ENCODE measurements around the gene RNF19B. TPM values are rescaled to one million over a fixed set of nuclear protein-coding genes. Genes with fewer than 3 reads are reported as not detected.

RNF19B gene
- total and polyA plus RNA-seq, 2 of the 13 experiments (the other 11 are each of a cell fraction or from before 2014, with no cell fraction given) = 15.3 to 22.5 TPM

- ATAC-seq = no peak
- no peak for DNase-seq (ENCODE audit: low spot score)
- Histone ChIP-seq H3K36me3 (replicated peaks in 1 of 2; ENCODE audit: control insufficient read depth in 1 of 2, insufficient read depth in 2 of 2, low read length in 2 of 2) (peaks cover 0 to 13% of the 10 kb centered on the region in 2 experiments; a peak in 2 of 5 replicates), H3K27me3 (ENCODE audit: control insufficient read depth in 1 of 2, insufficient read depth in 2 of 2, low read length in 2 of 2) (no peaks in the 10 kb centered on the region), H3K4me3 (replicated peaks in 1 of 3; ENCODE audit: insufficient read depth in 1 of 3, low read depth in 2 of 3, low read length in 3 of 3) (no peak overlapping the region), H3K4me2 (ENCODE audit: low read depth, low read length) (no peak overlapping the region), H2AFZ (ENCODE audit: low read length) (no peak overlapping the region), H3K27ac (ENCODE audit: extremely low read length, insufficient read depth, low read length) (no peak overlapping the region), H3K79me2 (ENCODE audit: insufficient read depth, low read length) (no peaks in the 10 kb centered on the region), H3K9me3 (ENCODE audit: low read length) (no peaks in the 10 kb centered on the region), H3K4me1 (ENCODE audit: insufficient read depth, low read length) (peaks cover 15% of the 10 kb centered on the region; the same call in 1 of the 2 replicates), H4K20me1 (ENCODE audit: insufficient read depth, low read length) (no peaks in the 10 kb centered on the region), H3K9ac (ENCODE audit: insufficient read depth, low read depth, low read length) (no peak overlapping the region)
- in situ Hi-C loops (cut with HindIII; ENCODE audit: extremely low pct_ligation_motif_present, low pct_unique_long_range_greater_than_20kb) (no loop called here), intact Hi-C loops (cut with micrococcal nuclease; ENCODE audit: unreplicated experiment) (loop anchor here (10.0 kb wide), 1 partner anchor 51 kb away; no protein-coding TSS in a partner anchor)
- TF ChIP-seq GABPA (IDR thresholded peaks at IDR 0.05; ENCODE audit: low read depth, low read length) (no peak), GABPA (CRISPR knock-in tag; IDR thresholded peaks at IDR 0.05; ENCODE audit: low read depth) (no peak), TCF7L2 (IDR thresholded peaks at IDR 0.05; ENCODE audit: low read depth, low read length) (no peak), POGZ (CRISPR knock-in tag; IDR thresholded peaks at IDR 0.05) (no peak), ZNF761 (CRISPR knock-in tag; conservative IDR thresholded peaks at IDR 0.05) (no peak), SRF (IDR thresholded peaks at IDR 0.05; ENCODE audit: low read depth, low read length) (no peak), SRSF1 (optimal IDR thresholded peaks at IDR 0.05; ENCODE audit: low read depth, low read length) (no peak), ZNF720 (CRISPR knock-in tag; IDR thresholded peaks at IDR 0.05) (no peak), ZGPAT (CRISPR knock-in tag; IDR thresholded peaks at IDR 0.05) (no peak), CBX5 (CRISPR knock-in tag; IDR thresholded peaks at IDR 0.05; ENCODE audit: borderline replicate concordance) (no peak), AHR (CRISPR knock-in tag; IDR thresholded peaks at IDR 0.05) (no peak), SP2 (CRISPR knock-in tag; IDR thresholded peaks at IDR 0.05) (no peak), ZNF253 (CRISPR knock-in tag; IDR thresholded peaks at IDR 0.05; ENCODE audit: borderline replicate concordance) (no peak), CBX2 (IDR thresholded peaks at IDR 0.05; ENCODE audit: low read depth, low read length) (no peak), CBX2 (CRISPR knock-in tag; IDR thresholded peaks at IDR 0.05; ENCODE audit: low read depth) (no peak), ZNF543 (CRISPR knock-in tag; IDR thresholded peaks at IDR 0.05) (no peak), ELF3 (CRISPR knock-in tag; IDR thresholded peaks at IDR 0.05) (no peak), ZFX (CRISPR knock-in tag; IDR thresholded peaks at IDR 0.05; ENCODE audit: low read depth) (no peak)
- TF ChIP-seq, protein P1, sequence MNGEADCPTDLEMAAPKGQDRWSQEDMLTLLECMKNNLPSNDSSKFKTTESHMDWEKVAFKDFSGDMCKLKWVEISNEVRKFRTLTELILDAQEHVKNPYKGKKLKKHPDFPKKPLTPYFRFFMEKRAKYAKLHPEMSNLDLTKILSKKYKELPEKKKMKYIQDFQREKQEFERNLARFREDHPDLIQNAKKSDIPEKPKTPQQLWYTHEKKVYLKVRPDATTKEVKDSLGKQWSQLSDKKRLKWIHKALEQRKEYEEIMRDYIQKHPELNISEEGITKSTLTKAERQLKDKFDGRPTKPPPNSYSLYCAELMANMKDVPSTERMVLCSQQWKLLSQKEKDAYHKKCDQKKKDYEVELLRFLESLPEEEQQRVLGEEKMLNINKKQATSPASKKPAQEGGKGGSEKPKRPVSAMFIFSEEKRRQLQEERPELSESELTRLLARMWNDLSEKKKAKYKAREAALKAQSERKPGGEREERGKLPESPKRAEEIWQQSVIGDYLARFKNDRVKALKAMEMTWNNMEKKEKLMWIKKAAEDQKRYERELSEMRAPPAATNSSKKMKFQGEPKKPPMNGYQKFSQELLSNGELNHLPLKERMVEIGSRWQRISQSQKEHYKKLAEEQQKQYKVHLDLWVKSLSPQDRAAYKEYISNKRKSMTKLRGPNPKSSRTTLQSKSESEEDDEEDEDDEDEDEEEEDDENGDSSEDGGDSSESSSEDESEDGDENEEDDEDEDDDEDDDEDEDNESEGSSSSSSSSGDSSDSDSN (CRISPR knock-in tag; IDR thresholded peaks at IDR 0.05) = no peak
- TF ChIP-seq, protein P2, sequence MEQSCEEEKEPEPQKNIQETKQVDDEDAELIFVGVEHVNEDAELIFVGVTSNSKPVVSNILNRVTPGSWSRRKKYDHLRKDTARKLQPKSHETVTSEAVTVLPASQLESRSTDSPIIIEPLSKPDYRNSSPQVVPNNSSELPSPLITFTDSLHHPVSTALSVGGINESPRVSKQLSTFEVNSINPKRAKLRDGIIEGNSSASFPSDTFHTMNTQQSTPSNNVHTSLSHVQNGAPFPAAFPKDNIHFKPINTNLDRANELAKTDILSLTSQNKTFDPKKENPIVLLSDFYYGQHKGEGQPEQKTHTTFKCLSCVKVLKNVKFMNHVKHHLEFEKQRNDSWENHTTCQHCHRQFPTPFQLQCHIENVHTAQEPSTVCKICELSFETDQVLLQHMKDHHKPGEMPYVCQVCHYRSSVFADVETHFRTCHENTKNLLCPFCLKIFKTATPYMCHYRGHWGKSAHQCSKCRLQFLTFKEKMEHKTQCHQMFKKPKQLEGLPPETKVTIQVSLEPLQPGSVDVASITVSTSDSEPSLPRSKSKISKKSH (CRISPR knock-in tag; IDR thresholded peaks at IDR 0.05; ENCODE audit: borderline replicate concordance) = no peak
- ChIA-PET CTCF (ENCODE audit: low intra/inter-chr PET ratio, low total read pairs) (no interaction called here), POLR2A (no interaction called here)
- no peak for FAIRE-seq
- no TSS peak for BruUV-seq (replicated peaks)
- 98% methylated on average over 4 of the region's 4 CpGs for WGBS (ENCODE audit: low lambda C conversion rate)
Measured at GRCh38 chr1:33003657-33004056, 39.0 kb upstream of the RNF19B start.
